BE2C (cell line): Measurements from ENCODE around the gene C19orf73.
A peak's percentile ranks its signal among the peaks of the same experiment; 100 is the strongest.

ENCODE experiments used
- DNase-seq: peaks from one replicate; pipeline ENCODE4 v3.0.0-alpha.2; 2020
- H3K27me3 ChIP-seq: fragments of 250-450 bp; sonication (Bioruptor Pico); 2 replicates; pipeline ENCODE4 v1.5.1; 2020; ENCODE audit warnings: mild to moderate bottlenecking
- H3K36me3 ChIP-seq: fragments of 250-450 bp; sonication (Bioruptor Pico); 2 replicates; pipeline ENCODE4 v1.5.1; 2020; ENCODE audit warnings: mild to moderate bottlenecking
- H3K4me1 ChIP-seq: fragments of 250-450 bp; sonication (Bioruptor Pico); 2 replicates; pipeline ENCODE4 v1.5.1; 2020
- H3K4me3 ChIP-seq: 2 replicates; pipeline ENCODE4 v1.5.1; 2011; ENCODE audit warnings: low read depth, low read length
- H3K9me3 ChIP-seq: fragments of 250-450 bp; sonication (Bioruptor Pico); 2 replicates; pipeline ENCODE4 v1.5.1; 2020
- TF ChIP-seq, protein P1 (sequence below): IDR thresholded peaks from 2 replicates; pipeline ENCODE4 v1.5.1; 2012; ENCODE audit warnings: mild to moderate bottlenecking, low read depth, low read length

C19orf73 gene

GRCh38 chr19:49161987-49162386 is 43.0 kb upstream of the C19orf73 start:
- Histone ChIP-seq H3K4me1 (peaks cover 3% of the 10 kb centered on the region; the same call in 1 of the 2 replicates), H3K36me3 (no peaks in the 10 kb centered on the region), H3K4me3 (no peak overlapping the region), H3K27me3 (no peaks in the 10 kb centered on the region; the same call in 1 of the 2 replicates), H3K9me3 (no peaks in the 10 kb centered on the region)
- TF ChIP-seq, protein P1, sequence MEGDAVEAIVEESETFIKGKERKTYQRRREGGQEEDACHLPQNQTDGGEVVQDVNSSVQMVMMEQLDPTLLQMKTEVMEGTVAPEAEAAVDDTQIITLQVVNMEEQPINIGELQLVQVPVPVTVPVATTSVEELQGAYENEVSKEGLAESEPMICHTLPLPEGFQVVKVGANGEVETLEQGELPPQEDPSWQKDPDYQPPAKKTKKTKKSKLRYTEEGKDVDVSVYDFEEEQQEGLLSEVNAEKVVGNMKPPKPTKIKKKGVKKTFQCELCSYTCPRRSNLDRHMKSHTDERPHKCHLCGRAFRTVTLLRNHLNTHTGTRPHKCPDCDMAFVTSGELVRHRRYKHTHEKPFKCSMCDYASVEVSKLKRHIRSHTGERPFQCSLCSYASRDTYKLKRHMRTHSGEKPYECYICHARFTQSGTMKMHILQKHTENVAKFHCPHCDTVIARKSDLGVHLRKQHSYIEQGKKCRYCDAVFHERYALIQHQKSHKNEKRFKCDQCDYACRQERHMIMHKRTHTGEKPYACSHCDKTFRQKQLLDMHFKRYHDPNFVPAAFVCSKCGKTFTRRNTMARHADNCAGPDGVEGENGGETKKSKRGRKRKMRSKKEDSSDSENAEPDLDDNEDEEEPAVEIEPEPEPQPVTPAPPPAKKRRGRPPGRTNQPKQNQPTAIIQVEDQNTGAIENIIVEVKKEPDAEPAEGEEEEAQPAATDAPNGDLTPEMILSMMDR: no peak
- DNase-seq: peak; percentile 28

DNA sequence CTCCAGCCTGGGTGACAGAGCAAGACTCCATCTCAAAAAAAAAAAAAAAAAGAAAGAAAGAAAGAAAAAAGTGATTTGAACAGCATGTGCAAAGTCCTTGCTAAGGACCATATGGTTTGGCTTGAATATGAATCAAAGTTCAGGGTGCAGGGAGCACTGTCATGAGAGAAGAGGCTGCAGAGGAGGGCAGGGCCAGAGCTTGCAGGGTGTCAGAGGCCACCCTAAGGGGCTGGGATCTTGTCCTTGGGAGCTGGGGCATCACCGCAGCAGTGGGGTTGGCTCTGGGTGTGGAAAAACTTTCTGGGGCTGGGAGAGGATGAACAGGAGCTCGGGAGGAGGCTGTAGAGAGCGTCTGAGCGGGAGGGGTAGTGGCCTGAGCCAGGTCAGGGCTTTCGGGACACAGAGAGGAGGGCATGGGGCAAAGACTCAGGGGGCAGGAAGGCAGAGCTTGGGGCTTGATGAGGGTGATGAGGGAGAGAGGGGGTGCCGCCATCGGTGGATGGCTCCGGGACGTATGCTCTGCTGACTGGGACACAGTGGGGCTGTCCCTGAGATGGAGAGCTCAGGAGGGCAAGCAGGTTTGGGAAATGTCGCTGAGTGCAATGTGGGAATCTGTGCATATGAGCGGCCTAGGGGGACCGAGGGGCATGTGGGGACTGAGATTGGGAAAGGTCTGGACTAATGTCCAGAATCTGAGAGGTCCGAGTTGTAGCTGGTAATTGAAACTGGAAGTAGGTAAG is 41.7 kb upstream of the C19orf73 start:
- no peak overlapping the region for H3K4me3 ChIP-seq
- H3K4me1 ChIP-seq: peaks cover 3% of the 10 kb centered on the region; the same call in 1 of the 2 replicates
- H3K27me3 ChIP-seq: no peaks in the 10 kb centered on the region; the same call in 1 of the 2 replicates
- H3K9me3 ChIP-seq: no peaks in the 10 kb centered on the region
- no peaks in the 10 kb centered on the region for H3K36me3 ChIP-seq
- TF ChIP-seq, protein P1: no peak
- DNase-seq: no peak

GRCh38 chr19:49157445-49158224 is 38.7 kb upstream of the C19orf73 start, which contains the start of gene TRPM4:
Gene TRPM4 (plus strand): TSS chr19:49157792. CDS start chr19:49157867, 75 bp downstream.
- H3K4me1 ChIP-seq: peaks cover 3% of the 10 kb centered on the region; the same call in 1 of the 2 replicates
- peak; percentile 94 for DNase-seq
- TF ChIP-seq, protein P1: no peak
- no peaks in the 10 kb centered on the region for H3K9me3 ChIP-seq
- peak within 1 kb of the TSS; percentile 73 for H3K4me3 ChIP-seq
- H3K36me3 ChIP-seq: no peaks in the 10 kb centered on the region
- H3K27me3 ChIP-seq: no peaks in the 10 kb centered on the region

DNA sequence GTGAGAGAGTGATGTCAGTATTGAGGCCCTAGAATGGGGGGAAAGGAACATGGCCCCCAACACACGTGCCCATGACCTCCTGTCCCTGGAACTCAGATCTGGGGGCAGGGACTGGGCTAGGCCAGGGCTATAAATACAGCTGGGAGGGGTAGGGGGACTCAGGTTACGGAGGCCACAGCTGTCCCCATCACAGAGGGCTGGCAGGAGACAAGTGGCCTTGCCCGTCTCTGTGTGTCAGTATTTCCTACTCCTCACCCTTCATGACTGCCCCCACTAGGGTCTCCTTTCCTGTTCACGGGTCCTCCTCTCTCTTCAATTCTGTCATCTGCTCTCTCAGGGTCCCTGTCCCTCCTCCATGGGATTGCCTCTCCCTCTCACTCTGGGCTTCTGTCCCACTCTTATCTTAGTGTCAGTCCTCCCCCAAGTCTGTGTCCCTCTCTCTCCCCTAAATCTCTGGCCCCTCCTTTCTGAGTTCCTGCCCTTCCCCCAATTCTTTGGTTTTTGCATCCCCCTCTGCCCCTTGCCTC is 36.9 kb upstream of the C19orf73 start:
- Histone ChIP-seq H3K36me3 (no peaks in the 10 kb centered on the region), H3K4me1 (peaks cover 8% of the 10 kb centered on the region), H3K9me3 (no peaks in the 10 kb centered on the region), H3K27me3 (no peaks in the 10 kb centered on the region), H3K4me3 (no peak overlapping the region)
- TF ChIP-seq, protein P1: no peak
- no peak for DNase-seq

- Histone ChIP-seq H3K4me3 (no peak within 1 kb of the TSS), H3K27me3 (no peaks in the 10 kb centered on the region), H3K4me1 (peaks cover 8% of the 10 kb centered on the region), H3K36me3 (no peaks in the 10 kb centered on the region), H3K9me3 (no peaks in the 10 kb centered on the region)
- TF ChIP-seq, protein P1: no peak
- DNase-seq: no peak
Measured at GRCh38 chr19:49155005-49155819, 36.3 kb upstream of the C19orf73 start, which contains the start of gene HRC. Gene HRC (minus strand): TSS chr19:49155396. CDS start chr19:49155237, 159 bp downstream.
